Pancreas (tissue), 10 donors: Measurements from ENCODE around the gene CALB2. TPM values are rescaled to one million over a fixed set of nuclear protein-coding genes. Genes with fewer than 3 reads are reported as not detected.

Source experiments
- ATAC-seq, 4 donors: fragments of 200-7000 bp; cut with Tn5 transposase; one replicate each; pipeline versions ENCODE4 v1.8.0 to v1.9.1; 2020; ENCODE audit warnings: mild to moderate bottlenecking in 4 of 4, moderate library complexity in 4 of 4
- DNase-seq, 6 donors: peaks; one replicate each; pipeline ENCODE4 v3.0.0-alpha.2; 2020
- FAIRE-seq: peaks from 2 replicates; lab custom pipeline; 2012; peaks lifted over from hg19 to GRCh38; lab: Jason Lieb, UNC
- H3K27ac ChIP-seq, 4 donors: fragments of 200-600 bp; sonication (generic); 1 replicate in 3 of 4; 2 replicates in 1 of 4; pipeline versions ENCODE4 v1.5.0 to v1.8.0; 2020
- H3K27me3 ChIP-seq, 4 donors: fragments of 200-600 bp; one replicate each; pipeline ENCODE4 v1.8.0; 2021
- H3K36me3 ChIP-seq, 3 donors: fragments of 200-600 bp; sonication (generic) in 1 of 3; one replicate each; pipeline versions ENCODE4 v1.5.0 to v1.8.0; 2020 to 2021
- H3K4me1 ChIP-seq, 3 donors: fragments of 200-600 bp; one replicate each; pipeline ENCODE4 v1.8.0; 2021
- H3K4me3 ChIP-seq, 4 donors: fragments of 200-600 bp; sonication (generic) in 2 of 4; one replicate each; pipeline versions ENCODE4 v1.5.0 to v1.8.0; 2020 to 2021
- H3K9me3 ChIP-seq, 4 donors: fragments of 200-600 bp; one replicate each; pipeline ENCODE4 v1.8.0; 2021
- WGBS, 2 donors: extraction: QIAGEN DNeasy Blood & Tissue Kit; methylation state at CpG; one replicate each; pipeline ENCODE4 v1.1.7; 2013; 5-methylcytosine and 5-hydroxymethylcytosine counted together
- intact Hi-C, 3 donors: fragments of 100-400 bp; cut with DNase I; formaldehyde crosslinking; loops; one replicate each; pipeline versions ENCODE4 v1.11.1 to v1.14.2; 2022
- polyA plus RNA-seq, 2 donors: library from polyadenylated mRNA; stranded (reverse); fragments of 200-250 nt; gene quantifications; one replicate each; pipeline ENCODE4 v1.2.3, GENCODE V29; 2013
- total RNA-seq, 6 donors: library from RNA; stranded (reverse); fragmentation: NEBNext Ultra II Directional in 4 of 6; extraction: Animal tissue kit (Norgen Biotek cat#: 25700) in 4 of 6; gene quantifications; one replicate each; pipeline versions ENCODE4 v1.2.1 to v1.2.4, GENCODE V29; 2021 to 2023
- TF ChIP-seq, protein P1 (sequence below), 4 donors: fragments of 200-600 bp; sonication (generic) in 3 of 4; IDR thresholded peaks; one replicate each; pipeline versions ENCODE4 v1.5.0 to v1.8.0; 2021; ENCODE audit warnings: antibody characterized with exemption in 4 of 4
- donor health status: healthy with polysubstance abuse.
- donor health status: DM: no; HTN: no; CAD: no; lungs with moderate emphysema.
- donor health status: DM: no; HTN: no; CAD: no.
- donor health status: control.
- donor health status: control.
- donor health status: Bipolar disorder and iron deficiency.
- donor health status: DM: yes; HTN: yes; CAD: no.
- donor health status: DM: no; HTN: no; CAD: no.
- donor health status: DM: no; HTN: no; CAD: no.
- donor health status: DM: yes; HTN: yes; CAD: no.

Gene CALB2
- total and polyA plus RNA-seq, 8 donors: 0.13 to 2.5 (median 0.34) TPM

DNA sequence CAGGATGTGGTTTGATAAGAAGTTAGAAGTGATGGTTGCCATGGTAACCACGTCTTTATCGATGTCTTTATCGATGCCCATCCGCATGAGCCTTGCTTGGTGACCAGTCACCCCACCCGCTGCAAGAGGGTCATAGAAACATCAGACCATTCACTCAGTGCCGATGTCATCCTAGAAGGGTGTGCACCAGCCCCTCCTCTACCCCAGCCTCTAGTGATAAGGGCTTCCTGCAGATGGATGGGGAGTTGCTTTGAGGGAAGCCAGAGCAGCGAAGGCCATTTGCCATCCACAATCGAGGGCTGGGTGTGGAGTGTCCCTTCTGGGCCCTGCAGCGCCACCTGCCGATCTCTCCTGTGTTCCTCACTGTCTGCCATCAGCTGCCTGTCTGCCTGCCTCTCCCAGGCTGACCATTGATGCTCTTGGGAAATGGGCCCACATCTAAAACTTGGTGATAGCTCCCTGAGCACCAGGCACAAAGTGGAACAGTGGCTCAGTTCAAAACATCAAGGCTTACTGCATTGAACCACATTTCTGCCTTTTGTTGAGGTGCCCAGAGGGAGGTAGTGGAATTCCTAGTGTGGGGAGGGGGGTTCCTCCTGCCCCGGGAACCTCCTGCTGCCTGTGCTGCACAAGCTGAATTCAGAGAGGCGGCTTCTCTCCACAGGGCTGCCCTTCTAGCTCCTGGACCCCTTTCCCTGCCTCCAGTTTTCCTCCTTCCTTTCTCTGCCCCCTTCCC, 8.9 kb downstream of the CALB2 start:
- Histone ChIP-seq H3K4me1 (no peaks in the 10 kb centered on the region), H3K36me3 (no peaks in the 10 kb centered on the region), H3K4me3 (no peak overlapping the region), H3K9me3 (no peaks in the 10 kb centered on the region), H3K27ac (no peak overlapping the region), H3K27me3 (no peaks in the 10 kb centered on the region)
- intact Hi-C loops: no loop called here
- 48 to 52% methylated on average over 12 of the region's 12 CpGs for WGBS, 2 donors
- TF ChIP-seq, protein P1, sequence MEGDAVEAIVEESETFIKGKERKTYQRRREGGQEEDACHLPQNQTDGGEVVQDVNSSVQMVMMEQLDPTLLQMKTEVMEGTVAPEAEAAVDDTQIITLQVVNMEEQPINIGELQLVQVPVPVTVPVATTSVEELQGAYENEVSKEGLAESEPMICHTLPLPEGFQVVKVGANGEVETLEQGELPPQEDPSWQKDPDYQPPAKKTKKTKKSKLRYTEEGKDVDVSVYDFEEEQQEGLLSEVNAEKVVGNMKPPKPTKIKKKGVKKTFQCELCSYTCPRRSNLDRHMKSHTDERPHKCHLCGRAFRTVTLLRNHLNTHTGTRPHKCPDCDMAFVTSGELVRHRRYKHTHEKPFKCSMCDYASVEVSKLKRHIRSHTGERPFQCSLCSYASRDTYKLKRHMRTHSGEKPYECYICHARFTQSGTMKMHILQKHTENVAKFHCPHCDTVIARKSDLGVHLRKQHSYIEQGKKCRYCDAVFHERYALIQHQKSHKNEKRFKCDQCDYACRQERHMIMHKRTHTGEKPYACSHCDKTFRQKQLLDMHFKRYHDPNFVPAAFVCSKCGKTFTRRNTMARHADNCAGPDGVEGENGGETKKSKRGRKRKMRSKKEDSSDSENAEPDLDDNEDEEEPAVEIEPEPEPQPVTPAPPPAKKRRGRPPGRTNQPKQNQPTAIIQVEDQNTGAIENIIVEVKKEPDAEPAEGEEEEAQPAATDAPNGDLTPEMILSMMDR (IDR thresholded peaks at IDR 0.05): peak in 1 of 4 donors; percentile 10
- DNase-seq: peak in 3 of 6 donors; percentile 30 to 68 (median 42)
- no peak for FAIRE-seq
- peak in 3 of 4 donors; percentile 54 to 73 (median 61) for ATAC-seq

DNA sequence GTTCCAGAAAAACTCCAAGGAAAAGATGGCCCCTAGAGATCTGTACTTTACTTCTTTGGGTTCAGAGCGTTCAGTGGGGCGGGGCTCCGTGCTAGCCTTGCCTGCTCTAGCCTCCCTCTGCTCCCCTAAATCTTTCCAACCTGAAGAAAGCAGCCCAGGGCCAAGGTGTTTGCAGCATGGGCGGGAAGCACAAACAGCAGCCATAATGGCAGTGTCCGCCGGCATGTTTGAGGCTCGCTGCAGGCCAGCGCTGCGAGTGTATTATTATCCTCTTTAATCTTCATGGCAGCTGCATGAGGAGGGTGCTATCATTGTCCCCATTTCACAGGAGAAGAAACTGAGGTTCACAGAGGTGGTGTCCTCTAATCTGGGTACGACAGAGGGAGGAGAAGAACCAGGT, 10.4 kb downstream of the CALB2 start:
- no peaks in the 10 kb centered on the region for H3K27me3 ChIP-seq

DNA sequence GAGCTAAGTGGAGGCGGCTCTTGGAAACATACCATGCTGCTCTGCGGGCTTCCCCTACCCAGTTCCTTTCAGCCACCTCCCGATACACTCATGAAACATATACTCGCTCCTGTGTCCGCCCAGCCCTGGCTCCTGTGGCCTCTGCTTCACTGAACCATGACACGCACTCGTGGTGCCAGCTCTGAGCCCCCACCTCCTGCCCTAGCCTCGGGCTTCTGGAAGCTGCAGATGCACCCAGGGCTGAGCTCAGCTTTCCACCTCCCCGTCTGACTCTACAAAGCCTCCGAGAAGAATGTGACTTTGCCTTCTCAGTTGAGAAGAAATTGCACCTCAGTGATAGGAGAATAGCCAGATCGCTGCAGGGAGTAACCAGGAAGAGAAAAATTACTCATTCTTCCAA, 11.0 kb downstream of the CALB2 start:
- H3K27ac ChIP-seq: no peak overlapping the region
- WGBS, 2 donors: 49 to 60% methylated on average over 10 to 11 of the region's 11 CpGs
- no peaks in the 10 kb centered on the region for H3K36me3 ChIP-seq
- ATAC-seq (no peak), DNase-seq (no peak), FAIRE-seq (no peak)
- no peak overlapping the region for H3K4me3 ChIP-seq
- TF ChIP-seq, protein P1 (IDR thresholded peaks at IDR 0.05): no peak
- intact Hi-C loops: no loop called here
- H3K9me3 ChIP-seq: no peaks in the 10 kb centered on the region
- no peaks in the 10 kb centered on the region for H3K4me1 ChIP-seq
- H3K27me3 ChIP-seq: no peaks in the 10 kb centered on the region

More for the DNA sequence above, 10.4 kb downstream of the CALB2 start:
- FAIRE-seq (no peak), DNase-seq (no peak), ATAC-seq (no peak)
- no peak overlapping the region for H3K4me3 ChIP-seq
- no peaks in the 10 kb centered on the region for H3K36me3 ChIP-seq
- H3K27ac ChIP-seq: no peak overlapping the region
- H3K9me3 ChIP-seq: no peaks in the 10 kb centered on the region
- 55 to 74% methylated on average over 10 of the region's 10 CpGs for WGBS, 2 donors
- TF ChIP-seq, protein P1 (IDR thresholded peaks at IDR 0.05): no peak
- intact Hi-C loops: no loop called here
- H3K4me1 ChIP-seq: no peaks in the 10 kb centered on the region

DNA sequence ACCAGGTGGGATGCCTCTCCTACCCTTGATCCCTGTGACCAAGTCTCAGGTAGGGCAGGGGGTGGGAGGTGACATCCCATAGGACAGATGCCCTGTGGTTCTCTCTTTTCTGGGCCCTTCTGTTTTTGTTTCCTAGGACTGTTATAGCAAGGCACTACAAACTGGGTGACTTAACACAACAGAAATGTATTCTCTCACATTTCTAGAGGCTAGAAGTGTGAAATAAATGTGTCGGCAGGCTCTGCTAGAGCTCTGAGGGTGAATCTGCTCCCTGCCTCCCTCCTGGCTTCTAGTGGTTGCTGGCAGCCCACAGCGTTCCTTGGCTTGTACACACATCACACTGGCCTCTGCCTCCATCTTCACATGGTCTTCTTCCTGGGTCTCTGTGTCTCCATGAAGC, 12.7 kb downstream of the CALB2 start:
- Histone ChIP-seq H3K9me3 (no peaks in the 10 kb centered on the region), H3K4me1 (no peaks in the 10 kb centered on the region), H3K27me3 (no peaks in the 10 kb centered on the region), H3K36me3 (no peaks in the 10 kb centered on the region), H3K27ac (no peak overlapping the region), H3K4me3 (no peak overlapping the region)
- FAIRE-seq (no peak), ATAC-seq (no peak), DNase-seq (no peak)
- TF ChIP-seq, protein P1 (IDR thresholded peaks at IDR 0.05): no peak
- intact Hi-C loops: no loop called here
- 55 to 85% methylated on average over 2 of the region's 2 CpGs for WGBS, 2 donors

DNA sequence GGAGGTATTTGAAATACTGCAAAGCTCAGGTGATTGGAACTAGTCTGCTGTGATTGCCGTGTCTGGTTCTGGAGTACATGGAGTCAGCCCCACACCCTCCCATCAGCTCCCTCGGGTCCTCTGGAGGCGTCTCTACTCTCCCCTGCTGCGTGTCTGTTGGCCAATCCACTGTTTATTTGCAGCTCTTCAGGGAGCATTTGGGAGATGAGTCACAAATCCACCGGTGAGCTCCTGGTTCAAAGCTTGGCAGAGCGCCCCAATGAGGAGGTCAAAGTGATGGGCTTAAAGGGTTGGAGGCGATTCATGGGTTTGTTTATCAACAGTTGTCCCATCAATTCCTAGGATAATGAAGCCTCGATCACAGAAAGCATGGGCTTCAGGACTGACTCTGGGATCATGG, 14.6 kb downstream of the CALB2 start:
- TF ChIP-seq, protein P1 (IDR thresholded peaks at IDR 0.05): no peak
- intact Hi-C loops: no loop called here
- WGBS, 2 donors: 48 to 56% methylated on average over 8 of the region's 8 CpGs
- FAIRE-seq (no peak), DNase-seq (no peak), ATAC-seq (no peak)
- Histone ChIP-seq H3K9me3 (no peaks in the 10 kb centered on the region), H3K4me1 (no peaks in the 10 kb centered on the region), H3K36me3 (no peaks in the 10 kb centered on the region), H3K4me3 (no peak overlapping the region), H3K27ac (no peak overlapping the region), H3K27me3 (no peaks in the 10 kb centered on the region)
